HEK293T (cell line): ENCODE measurements around the gene ERVW-1.

ENCODE experiments used
- FOXK2 ChIP-seq: fragments of 450-650 bp; IDR thresholded peaks from 2 replicates; pipeline ENCODE4 v1.6.1; 2016; ENCODE audit warnings: mild to moderate bottlenecking
- HDGF ChIP-seq: fragments of 450-650 bp; IDR thresholded peaks from 2 replicates; pipeline ENCODE4 v1.6.1; 2017; ENCODE audit warnings: antibody characterized with exemption, borderline replicate concordance
- SP1 ChIP-seq: fragments of 450-650 bp; IDR thresholded peaks from 2 replicates; pipeline ENCODE4 v1.6.1; 2017

GRCh38 chr7:92422926-92423325, 54.8 kb downstream of the ERVW-1 start:
- no peak for TF ChIP-seq HDGF
- TF ChIP-seq SP1: no peak
- TF ChIP-seq FOXK2: no peak
